Suppressor macrophage treated with lipopolysaccharide for 1 hour (primary cell): Measurements from ENCODE around the gene SH3GLB2.
"Not testable (repeated sequence)": the region's sequence is repeated elsewhere in the genome, so short reads cannot be mapped to it uniquely, and the experiment has no call there.

Experiments
- DNase-seq, 3 donors: peaks; one replicate each; pipeline ENCODE4 v3.0.0-alpha.2; 2020 to 2022

Gene SH3GLB2

GRCh38 chr9:129052592-129052991 is 24.5 kb upstream of the SH3GLB2 start:
- no peak for DNase-seq

DNA sequence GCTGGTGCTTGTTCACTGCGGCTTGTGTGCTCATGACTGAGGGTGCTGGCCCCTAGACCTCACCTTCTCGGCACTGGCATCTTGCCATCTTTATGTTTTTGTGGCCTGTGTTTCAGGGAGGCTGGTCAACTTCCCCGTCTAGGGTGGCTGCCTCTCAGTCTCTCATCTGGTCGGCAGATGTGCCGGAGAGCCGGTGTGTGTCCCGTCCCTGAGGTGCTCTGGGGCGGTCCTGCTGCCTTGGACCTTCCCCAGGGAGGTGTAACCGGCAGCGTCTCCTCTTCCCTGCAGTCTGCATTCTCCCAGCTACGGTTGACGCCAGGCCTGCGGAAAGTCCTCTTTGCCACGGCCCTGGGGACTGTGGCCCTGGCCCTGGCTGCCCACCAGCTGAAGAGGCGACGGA is 13.9 kb upstream of the SH3GLB2 start:
- DNase-seq = no peak

DNA sequence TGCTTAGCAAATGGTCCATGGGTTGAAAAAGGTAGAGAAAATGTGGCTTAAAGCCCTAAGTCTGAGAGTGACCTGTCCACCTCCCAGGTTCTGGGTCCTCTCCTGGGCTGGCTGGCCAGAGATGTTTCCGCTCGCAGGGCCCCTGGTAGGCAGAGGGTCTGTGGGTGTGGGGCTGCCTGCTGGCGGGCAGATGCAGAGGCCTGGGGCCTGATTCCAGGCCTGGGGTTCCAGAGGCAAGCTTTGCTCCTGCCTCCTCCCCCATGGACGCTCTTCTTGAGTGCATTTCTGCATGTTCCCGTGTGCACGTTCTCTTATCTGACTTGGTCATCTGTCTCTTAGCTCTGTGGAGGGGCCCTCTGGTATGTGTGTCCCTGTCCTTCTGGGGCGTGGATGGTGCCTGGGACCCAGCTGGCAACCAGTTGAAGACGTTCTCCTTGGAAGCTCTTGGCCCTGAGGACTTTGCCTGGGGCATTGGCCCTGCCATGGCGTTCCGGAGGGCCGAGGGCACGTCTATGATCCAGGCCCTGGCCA is 12.0 kb upstream of the SH3GLB2 start:
- DNase-seq = no peak

GRCh38 chr9:129038109-129038852 is 10.2 kb upstream of the SH3GLB2 start:
- peak in 1 of 3 donors; percentile 15 for DNase-seq

- no peak for DNase-seq
Observed at GRCh38 chr9:129037767-129038098, 9.6 kb upstream of the SH3GLB2 start.

DNA sequence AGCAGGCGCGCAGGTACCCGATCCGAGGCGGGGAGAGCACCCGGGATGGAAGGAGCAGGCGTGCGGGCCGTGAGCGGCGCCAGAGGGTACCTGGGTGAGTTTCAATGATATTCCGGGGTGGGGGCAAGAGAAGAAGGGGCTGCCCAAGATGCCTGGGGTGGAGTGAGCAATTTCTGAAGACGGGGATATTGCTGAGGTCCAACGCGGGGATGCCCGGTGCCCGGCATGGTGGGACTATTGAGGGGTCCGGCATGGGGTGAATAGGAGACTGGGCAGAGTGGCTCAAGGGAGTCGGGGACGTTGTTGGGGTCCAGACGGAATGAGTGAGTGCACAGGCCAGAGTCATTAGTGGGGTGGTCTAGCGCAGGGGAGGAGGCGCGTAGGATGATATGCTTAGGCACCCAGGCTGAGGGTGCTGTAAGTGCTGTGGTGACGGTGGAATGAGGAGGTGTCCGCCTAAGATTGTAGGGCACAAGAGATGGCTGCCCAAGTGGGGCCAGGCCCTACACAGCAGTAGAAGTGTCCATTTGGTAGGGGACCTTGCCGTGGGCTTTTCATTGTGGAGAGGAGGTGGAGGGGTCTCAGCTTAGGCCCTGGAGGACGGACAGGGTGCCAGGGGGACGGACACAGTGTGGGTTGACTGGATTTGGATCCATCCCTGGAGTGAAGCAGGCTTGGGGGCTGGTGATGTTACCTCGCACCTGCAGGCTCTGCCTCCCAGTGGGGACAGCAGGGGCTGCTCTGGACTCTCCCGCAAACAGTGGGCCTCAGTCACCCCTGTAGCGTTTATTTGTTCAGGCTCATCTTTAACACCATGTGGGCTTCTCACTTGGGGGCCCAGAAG is 9.0 kb upstream of the SH3GLB2 start:
- DNase-seq = no peak

- DNase-seq = peak; percentile 99
Observed at GRCh38 chr9:129036241-129036922, 8.3 kb upstream of the SH3GLB2 start, which contains the start of gene MIGA2. MIGA2 (plus strand) TSS chr9:129036626; CDS start chr9:129040595, 3,969 bp downstream.

- DNase-seq = not testable (repeated sequence)
Observed at GRCh38 chr9:129035838-129036237, 7.7 kb upstream of the SH3GLB2 start.

DNA sequence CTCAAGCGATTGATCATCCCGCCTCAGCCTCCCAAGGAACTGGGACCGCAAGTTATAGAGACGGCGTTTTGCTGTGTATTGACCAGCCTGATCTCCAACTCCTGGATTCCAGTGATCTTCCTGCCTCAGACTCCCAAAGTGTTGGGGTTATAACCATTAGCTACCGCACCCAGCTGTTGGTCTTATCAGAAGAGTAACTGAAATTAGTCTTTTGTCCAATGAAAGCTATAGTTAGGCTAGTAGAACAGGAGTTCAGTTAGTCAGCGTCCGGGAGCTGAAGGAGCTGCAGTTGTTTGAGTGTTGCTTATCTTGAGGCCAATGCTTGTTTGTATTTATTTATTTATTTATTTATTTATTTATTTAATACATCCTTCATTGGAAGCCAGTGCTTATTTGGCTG is 5.1 kb upstream of the SH3GLB2 start:
- no peak for DNase-seq

- no peak for DNase-seq
Observed at GRCh38 chr9:129032541-129033159, 4.5 kb upstream of the SH3GLB2 start.

- DNase-seq = no peak
Observed at GRCh38 chr9:129031514-129031913, 3.4 kb upstream of the SH3GLB2 start.

GRCh38 chr9:129030191-129030590 is 2.1 kb upstream of the SH3GLB2 start:
- no peak for DNase-seq

DNA sequence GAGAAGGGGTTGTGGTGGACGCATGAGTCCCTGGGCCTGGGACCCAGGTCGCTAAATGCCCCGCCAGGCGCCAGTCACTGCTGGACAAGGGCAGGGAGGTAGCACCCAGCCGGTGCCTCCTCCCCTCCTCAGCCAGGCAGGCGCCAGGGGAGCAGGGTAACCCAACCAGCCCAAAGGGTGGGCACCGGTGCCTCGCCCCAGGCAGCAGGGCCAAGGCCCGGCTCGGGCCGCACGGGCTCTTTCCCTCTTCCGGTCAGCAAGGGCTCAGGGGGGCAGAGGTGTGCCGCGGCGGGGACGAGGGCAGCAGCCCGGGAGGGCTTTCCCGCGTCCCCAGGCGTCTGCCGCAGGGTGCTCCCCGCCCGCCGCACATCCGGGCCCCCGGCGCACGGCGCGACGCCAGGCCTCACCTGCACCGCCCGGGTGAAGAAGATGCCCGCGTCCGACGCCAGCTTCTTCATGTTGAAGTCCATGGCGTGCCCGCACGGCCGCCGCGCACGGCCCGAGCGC is 393 bp downstream of the SH3GLB2 start:
- no peak for DNase-seq

GRCh38 chr9:129027224-129027684 is 877 bp downstream of the SH3GLB2 start:
- DNase-seq = no peak

DNA sequence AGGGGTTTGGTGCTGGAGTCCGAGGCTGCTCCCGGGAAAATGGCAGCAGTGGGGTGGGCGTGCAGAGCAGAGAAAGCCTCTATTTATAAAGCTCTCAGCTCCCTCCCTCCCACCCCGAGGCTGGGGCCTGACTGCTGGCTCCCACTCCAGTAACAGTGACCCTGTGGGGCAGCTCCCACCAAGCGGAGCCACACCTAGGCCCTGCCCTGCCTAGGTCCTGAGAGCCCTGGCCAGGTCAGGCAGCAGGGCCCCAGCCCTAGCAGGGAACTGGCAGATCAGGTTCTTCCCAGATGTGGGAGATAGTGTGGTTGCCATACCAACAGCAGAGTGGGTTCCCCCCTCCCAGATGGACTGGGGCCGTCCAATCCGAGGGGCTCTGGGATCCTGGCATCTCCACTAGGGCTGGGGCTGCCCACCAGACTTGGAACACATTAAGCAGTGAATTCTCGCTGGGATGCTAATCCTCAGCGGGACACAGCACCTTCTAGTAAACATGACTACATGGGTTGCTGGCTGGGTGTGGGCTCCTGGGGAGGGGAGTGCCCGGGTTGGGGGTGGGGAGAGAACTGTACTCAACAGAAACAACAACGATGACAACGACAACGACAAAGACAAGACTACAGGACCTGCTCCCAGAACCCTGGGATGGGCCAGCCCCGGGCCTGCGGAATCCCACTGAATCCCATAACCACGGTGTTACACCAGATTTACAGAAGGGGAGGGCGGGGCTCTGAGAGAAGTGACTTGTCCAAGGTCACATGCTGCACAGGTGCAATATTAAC is 1.5 kb downstream of the SH3GLB2 start:
- DNase-seq = no peak

- no peak for DNase-seq
Observed at GRCh38 chr9:129023908-129024233, 4.3 kb downstream of the SH3GLB2 start.

- no peak for DNase-seq
Observed at GRCh38 chr9:129023036-129023907, 4.9 kb downstream of the SH3GLB2 start.

DNA sequence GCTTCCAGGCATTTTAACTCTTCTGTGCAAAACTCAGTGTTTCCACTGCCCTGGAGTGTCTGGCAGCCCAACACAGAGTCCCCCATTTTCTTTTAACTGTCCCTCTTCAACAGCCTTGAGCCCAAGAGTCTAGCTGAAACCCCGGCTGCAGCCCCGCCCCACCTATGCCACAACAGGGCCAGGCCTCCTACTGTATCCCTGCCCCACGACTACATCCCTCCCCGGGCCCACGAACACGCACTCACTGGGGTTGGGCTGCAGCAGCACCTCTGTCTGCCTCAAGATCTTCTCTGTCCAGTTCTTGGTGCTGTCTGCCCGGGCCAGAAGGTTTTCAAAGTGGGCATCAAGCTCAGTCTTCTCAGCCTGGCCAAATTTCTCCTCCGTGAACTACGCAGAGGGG is 6.1 kb downstream of the SH3GLB2 start:
- no peak for DNase-seq

DNA sequence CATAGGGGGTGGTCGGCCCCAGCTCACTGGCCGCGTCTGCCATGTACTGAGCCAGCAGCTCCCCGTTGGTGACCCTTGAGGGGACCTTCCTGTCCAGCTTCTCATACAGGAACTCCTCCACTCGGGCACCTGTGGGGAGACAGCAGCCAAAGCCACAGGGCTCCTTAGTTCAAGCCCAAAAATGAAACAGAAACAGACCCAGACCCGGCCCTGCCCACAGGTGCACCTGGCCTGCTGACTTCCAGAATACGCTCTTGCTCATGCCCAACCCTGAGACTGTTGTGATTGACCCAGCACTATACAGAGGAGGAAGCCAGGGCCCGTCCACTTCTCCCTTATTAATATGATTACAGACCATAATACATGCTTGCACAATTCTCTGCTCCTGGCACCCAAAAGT is 7.0 kb downstream of the SH3GLB2 start:
- DNase-seq = no peak

DNA sequence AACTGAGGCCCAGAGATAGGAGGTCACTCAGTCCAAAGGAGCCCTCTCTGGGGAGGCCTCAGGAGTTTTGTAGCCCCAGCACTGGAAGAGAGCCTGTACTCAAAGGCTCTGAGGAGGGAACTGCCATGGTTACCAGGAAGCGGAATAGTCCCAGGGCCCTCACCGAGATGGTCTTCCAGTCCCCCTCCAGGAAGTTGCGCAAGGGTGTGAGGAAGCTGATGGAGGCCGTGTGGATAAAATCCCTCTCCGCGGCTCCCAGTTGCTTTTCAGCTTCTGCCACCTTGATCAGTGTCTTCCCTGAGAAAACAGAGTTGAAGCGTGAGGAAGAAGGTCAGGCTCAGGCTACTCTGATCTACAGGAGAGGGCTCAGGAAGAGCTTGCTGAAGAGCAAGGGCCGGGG is 13.5 kb downstream of the SH3GLB2 start:
- DNase-seq = no peak

- no peak for DNase-seq
Observed at GRCh38 chr9:129014124-129014523, 14.0 kb downstream of the SH3GLB2 start.
